ENCODE data around the gene MIOX.

Gene MIOX

DNA sequence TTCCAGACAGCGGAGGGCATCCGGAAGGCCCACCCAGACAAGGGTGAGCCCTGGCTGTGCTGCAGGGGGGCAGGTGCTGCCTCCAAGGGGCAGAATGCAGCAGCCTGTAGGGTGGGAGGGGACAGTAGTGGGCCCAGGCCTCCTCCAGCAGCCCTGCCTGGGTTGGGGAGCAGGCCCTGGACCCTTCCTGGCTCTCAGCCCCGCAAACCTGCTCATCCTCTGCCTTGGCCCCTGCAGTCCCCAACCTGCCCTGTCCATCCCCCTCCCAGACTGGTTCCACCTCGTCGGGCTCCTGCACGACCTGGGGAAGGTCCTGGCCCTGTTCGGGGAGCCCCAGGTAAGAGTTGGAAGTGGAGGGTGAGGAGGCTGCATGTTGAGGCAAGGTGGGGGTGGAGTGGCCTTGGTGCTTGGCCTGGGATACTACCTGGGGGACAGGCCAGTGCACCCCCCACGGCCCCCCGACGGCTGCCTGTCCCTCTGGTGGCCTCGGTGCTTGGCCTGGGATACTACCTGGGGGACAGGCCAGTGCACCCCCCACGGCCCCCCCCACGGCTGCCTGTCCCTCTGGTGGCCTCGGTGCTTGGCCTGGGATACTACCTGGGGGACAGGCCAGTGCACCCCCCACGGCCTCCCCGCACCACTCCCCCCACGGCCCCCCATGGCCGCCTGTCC, 1.5 kb downstream of the MIOX start:
- no peak for DNase-seq (ENCODE audit: low spot score)
- POLR2A ChIA-PET (ENCODE audit: low non-redundant PET): no interaction called here
- H3K27ac ChIP-seq: no peak overlapping the region
- CTCF ChIA-PET: no interaction called here
- TF ChIP-seq CTCF (conservative IDR thresholded peaks at IDR 0.05; ENCODE audit: low read depth): no peak

DNA sequence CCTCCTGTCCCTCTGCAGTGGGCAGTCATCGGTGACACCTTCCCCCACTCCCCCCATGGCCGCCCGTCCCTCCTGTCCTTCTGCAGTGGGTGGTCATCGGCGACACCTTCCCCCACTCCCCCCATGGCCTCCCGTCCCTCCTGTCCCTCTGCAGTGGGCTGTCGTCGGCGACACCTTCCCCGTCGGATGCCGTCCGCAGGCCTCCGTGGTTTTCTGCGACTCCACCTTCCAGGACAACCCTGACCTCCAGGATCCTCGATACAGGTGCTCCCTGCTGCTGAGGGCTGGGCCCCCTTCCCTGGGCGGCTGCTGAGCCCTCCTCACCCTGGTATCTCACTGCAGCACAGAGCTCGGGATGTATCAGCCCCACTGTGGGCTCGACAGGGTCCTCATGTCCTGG, 2.2 kb downstream of the MIOX start:
- ChIA-PET CTCF (no interaction called here), POLR2A (ENCODE audit: low non-redundant PET) (no interaction called here)
- H3K27ac ChIP-seq: no peak overlapping the region

GRCh38 chr22:50489363-50490243, 2.9 kb downstream of the MIOX start:
- ChIA-PET CTCF (no interaction called here), POLR2A (ENCODE audit: low non-redundant PET) (no interaction called here)
- no peak overlapping the region for H3K27ac ChIP-seq
- DNase-seq (ENCODE audit: low spot score): no peak
- TF ChIP-seq CTCF (conservative IDR thresholded peaks at IDR 0.05; ENCODE audit: low read depth): no peak

More for the DNA sequence above, 2.2 kb downstream of the MIOX start:
- no peak for TF ChIP-seq CTCF (conservative IDR thresholded peaks at IDR 0.05; ENCODE audit: low read depth)
- no peak for DNase-seq (ENCODE audit: low spot score)

- no peak overlapping the region for H3K27ac ChIP-seq
- ChIA-PET CTCF (no interaction called here), POLR2A (ENCODE audit: low non-redundant PET) (no interaction called here)
- no peak for TF ChIP-seq CTCF (conservative IDR thresholded peaks at IDR 0.05; ENCODE audit: low read depth)
- no peak for DNase-seq (ENCODE audit: low spot score)
Measured at GRCh38 chr22:50490531-50491308, 4.1 kb downstream of the MIOX start.

- DNase-seq (ENCODE audit: low spot score): no peak
- POLR2A ChIA-PET (ENCODE audit: low non-redundant PET): no interaction called here
- TF ChIP-seq CTCF (conservative IDR thresholded peaks at IDR 0.05; ENCODE audit: low read depth): no peak
- CTCF ChIA-PET: interaction anchor here (0.8 kb wide), 1 partner anchor 28 kb away, joined by 3 read pairs; no protein-coding TSS in a partner anchor
- H3K27ac ChIP-seq: no peak overlapping the region
Measured at GRCh38 chr22:50497093-50497492, 10.4 kb downstream of the MIOX start.

- CTCF ChIA-PET: interaction anchor here (1.0 kb wide), 1 partner anchor 20 kb away, joined by 3 read pairs; no protein-coding TSS in a partner anchor
- TF ChIP-seq CTCF (conservative IDR thresholded peaks at IDR 0.05; ENCODE audit: low read depth): peak; percentile 39; the same call in 1 of the 2 replicates
- 0 out of 2 replicates have a peak overlapping the region, but pooled peaks have one; percentile 15 for H3K27ac ChIP-seq
- POLR2A ChIA-PET (ENCODE audit: low non-redundant PET): no interaction called here
- no peak for DNase-seq (ENCODE audit: low spot score)
Measured at GRCh38 chr22:50498322-50498890, 11.7 kb downstream of the MIOX start.
